Activated CD8-positive, alpha-beta memory T cell treated with anti-CD3 and anti-CD28 coated beads, Interleukin-2, amount 50 U/mL, for 4 hours (primary cell): Measurements from ENCODE around the gene JUN.
A peak's percentile ranks its signal among the peaks of the same experiment; 100 is the strongest.

Experiments used
- DNase-seq: peaks from one replicate; pipeline ENCODE4 v3.0.0-alpha.2; 2020

JUN gene

DNA sequence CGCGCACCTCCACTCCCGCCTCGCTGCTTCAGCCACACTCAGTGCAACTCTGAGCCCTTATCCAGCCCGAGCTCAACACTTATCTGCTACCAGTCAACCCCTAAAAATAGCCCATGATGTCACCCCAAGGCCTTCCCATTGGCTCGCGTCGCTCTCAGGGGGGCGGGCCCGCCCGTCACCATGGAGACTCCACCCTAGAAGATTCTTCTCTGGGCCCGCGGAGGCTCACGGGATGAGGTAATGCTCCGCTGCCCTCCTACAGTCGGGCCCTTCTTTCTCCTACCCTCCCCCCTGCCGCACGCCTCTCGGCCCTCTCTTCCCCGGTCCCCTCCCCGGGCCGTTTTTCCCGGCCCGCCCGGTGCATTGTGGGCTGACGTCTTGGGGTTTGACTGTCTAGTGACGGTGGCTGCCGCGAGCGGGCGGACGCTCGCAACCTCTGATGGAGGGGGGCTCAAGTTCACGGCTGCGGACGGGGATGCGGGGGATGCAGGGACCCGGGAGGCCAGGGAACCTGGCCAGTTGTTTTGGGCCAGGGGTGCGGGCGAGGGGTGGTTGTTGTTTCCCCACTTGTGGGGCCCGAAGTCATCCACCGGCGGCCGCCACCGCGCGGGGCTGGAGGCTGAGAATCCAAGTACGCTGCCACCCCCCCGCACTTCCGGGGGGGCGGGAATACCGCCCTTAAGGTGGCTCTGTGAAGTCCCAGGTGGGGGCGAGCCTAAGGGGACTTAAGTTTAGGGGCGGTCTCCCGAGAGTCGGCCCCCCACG is at the start of gene JUN:
TSS of gene JUN (minus strand) at position 55 of the 765 bp plus-strand sequence. CDS start 977 bp downstream, outside the sequence.
- DNase-seq = peak; percentile 98

DNA sequence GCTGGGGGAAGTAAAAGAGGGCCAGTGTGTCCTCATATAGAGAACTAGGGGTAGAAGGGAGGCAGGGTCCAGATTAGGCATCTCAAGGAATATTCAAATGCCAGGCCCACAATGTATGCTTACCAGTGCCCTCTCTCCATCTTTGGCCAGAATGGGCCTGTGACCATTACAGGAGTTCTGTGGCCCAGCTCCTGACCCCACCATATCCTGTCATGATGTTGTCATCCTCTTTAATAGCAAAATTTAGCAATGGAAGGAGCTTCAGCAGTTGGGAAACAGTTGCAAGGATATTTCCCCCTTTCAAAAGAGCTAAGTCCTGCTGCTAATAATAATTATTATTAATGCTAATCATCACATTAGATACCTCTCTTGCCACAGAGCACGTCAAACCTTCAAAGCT is 49.3 kb upstream of the JUN start:
- DNase-seq = no peak

DNA sequence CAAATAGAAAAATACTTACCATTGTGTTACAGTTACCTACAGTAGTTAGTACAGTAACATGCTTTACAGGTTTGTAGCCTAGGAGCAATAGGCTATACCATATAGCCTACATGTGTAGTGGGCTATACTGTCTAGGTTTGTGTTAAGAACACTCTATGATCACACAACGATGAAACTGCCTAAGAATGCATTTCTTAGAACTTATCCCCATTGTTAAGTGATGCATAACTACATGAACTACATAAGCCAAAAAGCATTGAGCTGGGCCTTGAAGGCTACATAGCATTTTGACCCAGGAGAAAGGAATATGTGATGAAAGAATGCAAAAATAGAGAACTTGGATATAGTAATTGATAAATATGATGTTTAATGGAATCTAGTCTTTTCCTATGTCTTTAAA is 46.4 kb upstream of the JUN start:
- DNase-seq = no peak

DNA sequence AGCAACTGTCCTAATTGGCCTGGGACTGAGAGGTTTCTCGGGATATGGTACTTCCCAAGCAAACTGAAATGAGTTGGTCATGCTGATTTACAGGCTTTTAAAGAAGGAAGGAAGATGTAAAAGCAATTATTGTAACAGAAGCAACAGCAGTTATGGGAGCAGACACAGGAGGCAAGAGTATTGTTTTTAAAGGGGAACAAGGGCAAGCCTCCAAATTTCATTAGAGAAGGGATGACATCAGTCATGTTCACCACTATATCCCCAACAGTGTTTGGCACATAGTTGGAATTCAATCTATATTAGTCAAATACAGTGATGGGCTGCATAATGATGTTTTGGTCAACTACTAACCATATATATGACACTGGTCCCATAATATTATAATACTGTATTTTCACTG is 46.0 kb upstream of the JUN start:
- DNase-seq = no peak

DNA sequence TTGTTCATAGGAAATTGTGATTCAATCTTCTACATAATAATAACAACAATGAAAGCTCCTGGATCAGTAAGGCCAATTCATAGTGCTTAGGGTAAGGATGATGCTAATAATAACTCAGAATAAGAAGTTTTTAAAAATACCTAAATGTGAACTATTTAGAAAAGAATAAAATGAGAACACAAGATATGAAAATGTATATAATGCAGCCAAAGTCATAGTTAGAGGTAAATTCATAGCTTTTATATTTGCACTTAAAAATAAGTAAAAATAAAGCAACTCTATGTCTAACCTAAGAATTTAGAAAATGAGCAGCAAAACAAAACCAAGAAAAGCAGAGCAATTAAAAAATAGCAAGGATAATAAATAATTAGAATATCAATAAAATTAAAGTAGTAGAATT is 43.5 kb upstream of the JUN start:
- no peak for DNase-seq

DNA sequence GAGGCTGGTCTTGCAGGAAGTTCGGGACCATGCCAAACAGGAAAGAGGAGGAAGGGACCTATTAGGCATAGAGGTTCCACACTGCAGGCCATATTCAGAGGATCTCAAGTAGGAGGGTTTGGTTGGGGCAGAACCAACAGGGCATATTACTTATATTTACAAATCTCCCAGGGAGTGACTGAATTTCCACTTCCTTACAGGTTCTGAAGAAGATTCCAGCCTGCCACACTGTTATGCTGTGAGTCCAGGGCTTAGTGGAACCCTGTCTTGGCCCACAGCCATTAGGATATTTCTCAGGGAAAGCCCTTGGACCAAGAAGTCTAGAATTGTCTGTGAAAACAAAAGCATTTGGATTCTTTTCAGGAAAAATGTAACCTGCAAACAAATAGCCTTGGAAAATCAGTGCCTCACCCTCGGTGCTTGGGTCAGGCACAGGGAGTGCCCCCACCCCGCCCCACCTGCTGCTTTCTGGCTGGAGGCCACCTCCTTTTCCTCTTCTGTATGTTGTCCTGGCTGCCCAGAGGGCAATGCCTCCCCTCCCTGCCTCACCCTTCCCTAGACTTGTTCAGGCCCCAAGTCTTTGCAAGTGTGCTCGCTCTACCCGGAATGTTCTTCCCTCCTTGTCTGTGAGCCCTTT is 41.0 kb upstream of the JUN start:
- no peak for DNase-seq

DNA sequence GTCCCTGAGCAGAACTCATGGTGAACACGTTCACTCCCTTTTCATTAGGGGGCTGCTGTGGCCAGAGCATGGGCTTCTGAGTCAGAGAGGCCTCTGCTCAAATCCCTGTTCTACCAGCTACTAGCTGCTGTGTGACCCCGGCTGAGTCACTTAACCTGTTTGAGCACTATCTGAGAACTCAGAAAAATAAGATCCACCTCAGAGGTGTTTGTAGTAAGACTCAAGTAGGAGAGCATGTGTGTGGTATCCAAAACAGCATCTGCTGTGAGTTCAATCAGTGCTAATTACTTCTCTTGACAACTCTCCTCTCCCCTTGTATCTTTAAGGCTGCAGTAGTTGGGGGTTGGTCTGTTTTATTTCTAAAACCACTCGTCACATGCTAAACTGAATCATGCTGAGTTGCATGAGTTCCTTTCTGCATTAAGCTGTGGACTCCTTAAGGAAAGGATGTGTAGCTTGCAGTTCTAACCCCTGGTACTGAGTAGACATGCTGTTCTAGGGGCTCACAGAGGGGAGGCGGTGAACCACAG is 39.7 kb upstream of the JUN start:
- DNase-seq = no peak

DNA sequence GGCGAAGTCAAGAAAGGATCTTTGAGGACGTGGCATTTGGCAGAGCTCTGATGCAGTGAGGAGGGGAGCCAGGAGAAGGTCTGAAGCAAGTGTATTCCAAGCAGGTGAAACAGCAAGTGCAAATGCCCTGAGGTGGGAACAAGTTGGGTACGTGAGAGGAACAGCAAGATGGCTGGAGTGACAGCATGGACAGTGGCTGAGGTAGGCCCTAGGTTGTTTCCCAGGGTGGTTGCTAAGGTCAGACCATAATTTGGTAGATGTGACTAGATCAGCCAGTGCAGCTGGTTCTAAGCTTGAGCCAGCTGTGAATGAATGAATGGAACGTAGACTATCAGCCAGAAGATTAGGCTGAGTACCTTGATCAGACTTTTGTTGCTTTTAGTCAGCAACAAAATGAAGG is 37.5 kb upstream of the JUN start:
- DNase-seq = no peak

DNA sequence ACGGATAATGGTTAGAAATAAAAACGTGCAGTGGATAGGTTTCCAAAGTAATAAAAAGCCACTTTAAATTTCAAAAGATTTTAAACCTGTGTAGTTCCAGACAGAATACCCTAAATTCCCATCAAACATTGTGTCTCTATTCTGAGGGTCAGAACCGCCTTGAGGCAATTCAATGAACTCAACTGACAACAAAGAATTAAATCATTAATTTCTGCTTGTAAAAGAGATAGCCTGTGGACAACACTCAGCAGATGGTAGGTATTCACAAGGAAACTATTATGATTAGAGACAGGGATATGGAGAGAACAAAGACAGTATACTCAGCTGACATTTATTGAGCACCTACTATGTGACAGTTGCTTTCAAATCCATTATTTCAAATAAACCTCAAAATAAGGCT is 35.1 kb upstream of the JUN start:
- no peak for DNase-seq

DNA sequence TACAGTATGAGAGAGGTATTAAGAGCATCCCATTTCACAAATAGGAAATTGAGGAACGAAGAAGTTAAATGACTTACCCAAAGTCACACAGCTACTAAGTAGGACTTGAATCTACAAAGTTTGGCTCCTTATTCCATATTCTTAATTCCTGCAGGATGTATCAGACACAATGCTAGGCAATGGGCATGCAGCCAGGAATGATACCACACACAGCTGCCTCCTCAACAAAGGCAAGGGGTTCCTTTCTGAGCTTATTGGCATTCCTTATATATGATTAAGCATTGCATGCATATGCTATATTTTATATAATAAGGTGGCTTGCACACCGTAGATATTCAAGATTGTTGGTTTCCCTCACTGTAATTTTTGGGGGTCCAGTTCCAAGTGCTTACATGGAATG is 34.2 kb upstream of the JUN start:
- DNase-seq = no peak

DNA sequence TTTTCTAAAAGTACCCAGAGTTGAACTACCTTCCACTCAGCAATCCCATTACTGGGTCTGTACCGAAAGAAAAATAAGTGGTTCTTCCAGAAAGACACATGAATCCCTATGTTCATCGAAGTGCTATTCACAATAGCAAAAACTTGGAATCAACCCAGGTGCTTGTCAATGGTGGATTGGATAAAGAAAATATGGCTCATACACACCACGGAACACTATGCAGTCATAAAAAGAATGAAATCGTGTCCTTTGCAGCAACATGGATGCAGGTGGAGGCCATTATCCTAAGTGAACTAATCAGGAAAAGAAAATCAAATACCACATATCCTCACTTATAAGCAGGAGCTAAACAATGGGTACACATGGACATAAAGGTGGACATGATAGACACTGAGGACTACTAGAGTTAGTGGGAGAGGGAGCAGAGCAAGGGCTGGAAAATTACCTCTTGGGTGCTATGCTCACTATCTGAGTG is 32.9 kb upstream of the JUN start:
- DNase-seq = no peak

DNA sequence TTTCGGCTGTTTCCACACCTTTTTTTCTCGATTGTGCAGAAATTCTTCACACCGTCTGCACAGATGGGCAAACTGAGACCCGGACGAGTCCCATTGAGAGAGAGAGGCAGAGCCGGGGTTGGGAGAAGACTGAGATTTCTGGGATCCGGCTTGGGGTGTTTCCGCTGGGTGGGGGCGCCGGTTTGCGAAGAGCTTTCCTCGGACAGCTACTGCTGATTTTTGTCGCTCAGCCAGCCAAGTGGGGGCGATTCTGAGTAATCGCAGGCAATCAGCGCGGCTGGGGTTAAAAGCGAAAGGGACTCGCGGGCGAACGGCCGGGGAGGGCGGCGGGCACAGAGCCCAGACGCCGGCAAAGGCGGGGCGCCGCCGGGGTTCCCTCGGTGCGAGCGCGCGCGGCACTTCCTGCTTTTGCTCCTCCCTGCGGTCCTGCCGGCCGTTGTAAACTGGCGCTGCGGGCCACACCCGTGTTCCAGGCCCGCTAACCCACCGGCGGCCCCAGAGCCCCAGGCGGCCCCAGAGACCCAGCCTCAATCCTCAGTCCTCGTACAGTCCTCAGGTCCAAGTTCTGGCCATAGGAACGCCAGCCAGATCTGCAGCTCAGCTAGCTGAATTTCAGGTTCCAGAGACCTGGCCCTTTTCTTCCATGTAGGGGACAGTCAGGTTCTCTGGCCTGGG is 32.4 kb upstream of the JUN start:
- DNase-seq = peak; percentile 84

DNA sequence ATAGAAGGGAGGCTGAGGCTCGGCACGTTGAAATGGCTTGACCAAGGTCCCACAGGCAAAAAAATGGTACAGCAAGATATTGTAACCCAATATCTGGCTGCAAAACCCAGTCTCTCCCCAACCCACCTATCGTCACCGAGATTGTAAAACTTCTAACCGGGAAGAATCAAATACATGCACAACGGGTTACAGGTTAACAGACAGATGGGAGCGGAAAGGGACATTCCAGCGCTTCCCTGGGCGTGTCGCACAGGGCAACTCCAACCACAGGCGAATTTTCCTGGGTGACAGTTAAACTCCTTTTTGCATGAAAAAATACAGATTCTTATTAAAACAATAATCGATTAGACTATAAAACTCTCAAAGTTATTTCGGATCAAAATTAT is 31.8 kb upstream of the JUN start:
- no peak for DNase-seq

DNA sequence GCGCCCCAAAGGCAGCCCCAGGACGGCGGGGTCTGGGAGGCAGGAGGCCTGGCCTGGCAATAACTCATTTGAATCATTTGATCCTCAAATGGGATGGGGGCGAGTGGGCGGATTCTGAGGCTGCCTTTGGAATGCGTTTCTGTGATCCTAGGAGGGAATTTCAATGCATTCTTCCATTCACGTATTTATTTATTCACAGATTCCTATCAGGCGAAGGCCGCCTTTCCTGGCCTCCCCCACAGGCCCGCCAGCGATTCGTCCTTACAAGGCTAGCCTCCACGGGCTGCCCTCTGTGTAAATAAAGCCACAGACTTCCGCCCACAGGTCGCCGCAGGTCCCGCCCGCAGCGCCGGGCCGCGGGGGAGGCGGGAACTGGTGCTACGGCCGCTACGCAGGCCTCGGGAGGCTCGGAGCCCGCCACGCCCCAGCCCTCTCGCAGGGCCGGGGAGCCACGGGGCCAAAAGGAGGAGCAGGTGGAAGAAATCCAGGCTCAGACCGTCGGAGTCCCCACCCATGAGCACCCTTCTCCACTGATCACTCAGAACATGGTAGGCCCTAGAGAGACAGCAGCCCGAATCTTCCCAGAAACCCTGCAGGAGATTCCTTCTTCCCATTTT is 31.3 kb upstream of the JUN start:
- DNase-seq = peak; percentile 44

DNA sequence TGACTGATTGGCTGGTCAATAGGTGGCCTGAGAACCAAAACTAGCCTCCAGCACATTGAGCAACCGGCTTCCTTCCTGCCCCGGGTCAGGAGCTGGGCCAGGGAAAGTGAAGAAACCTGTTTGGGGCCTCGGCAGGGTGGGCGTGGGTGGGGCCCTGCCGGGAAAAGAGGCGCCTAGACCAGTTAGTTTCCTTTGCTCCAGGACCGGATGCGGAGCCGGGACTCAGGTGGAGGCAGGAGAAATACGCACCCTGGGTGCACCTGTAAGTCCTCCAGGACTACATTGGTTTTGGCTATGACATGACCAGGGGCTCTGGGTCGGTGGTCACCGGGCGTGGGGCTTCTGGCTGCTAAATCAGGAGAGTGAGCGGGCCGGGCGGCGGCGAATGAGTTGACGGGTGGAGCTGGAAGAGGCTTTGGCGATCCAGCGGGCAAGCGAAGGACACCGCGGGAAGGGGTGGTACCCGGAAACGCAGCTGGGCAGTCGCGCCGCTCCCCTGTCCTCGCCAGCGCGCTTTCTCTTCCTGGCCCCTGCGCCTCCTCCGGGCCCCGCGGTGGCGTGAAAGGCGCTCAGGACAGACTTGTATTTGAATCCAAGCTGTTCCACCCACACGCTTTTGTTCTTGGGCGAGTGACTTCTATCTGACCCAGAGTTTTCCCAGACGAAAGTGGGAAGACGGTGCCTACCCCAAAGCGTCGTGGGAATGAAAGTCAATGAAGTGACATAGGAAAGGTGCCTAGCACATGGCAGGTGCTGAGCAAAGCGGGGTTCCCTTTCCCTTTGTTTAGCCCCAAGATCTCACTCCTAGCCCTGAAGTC is 30.6 kb upstream of the JUN start:
- DNase-seq = no peak

DNA sequence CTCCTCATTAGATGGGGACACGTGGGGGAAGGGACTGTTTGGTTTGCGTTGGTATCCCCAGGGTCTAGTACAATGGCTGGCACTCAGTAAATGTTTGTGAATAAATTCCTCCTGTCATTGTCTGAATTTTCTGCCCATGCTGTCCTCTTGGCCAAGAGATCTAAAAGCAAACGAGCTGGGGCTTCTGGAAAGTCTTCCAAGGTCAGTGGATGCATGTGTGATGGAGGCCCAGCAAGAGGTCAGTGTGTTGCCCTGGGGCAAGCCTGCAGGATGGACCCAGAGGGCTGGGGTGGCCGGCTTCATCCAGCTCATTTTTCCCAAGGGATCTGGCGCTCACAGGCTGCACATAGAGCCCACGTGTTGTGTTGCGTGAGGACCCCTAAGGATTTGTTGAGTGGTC is 30.0 kb upstream of the JUN start:
- DNase-seq = no peak

DNA sequence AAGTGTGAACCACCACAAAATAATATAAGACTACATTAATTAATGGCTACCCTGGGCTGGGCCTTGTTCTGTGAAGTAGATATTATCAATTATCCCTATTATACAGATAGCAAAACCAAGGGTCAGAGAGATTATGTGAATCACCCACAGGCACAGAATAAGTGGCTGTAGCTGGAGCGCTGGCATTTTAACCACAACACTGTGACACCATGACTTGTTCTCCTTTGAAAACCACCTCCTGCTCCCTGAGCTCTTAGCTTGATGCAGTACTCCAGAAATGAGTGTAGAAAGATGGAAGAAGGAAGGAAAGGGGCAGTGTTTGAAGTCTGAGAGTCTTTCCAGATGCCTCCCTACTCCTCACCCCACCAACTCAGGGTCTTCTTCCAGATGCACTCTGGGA is 29.5 kb upstream of the JUN start:
- no peak for DNase-seq

DNA sequence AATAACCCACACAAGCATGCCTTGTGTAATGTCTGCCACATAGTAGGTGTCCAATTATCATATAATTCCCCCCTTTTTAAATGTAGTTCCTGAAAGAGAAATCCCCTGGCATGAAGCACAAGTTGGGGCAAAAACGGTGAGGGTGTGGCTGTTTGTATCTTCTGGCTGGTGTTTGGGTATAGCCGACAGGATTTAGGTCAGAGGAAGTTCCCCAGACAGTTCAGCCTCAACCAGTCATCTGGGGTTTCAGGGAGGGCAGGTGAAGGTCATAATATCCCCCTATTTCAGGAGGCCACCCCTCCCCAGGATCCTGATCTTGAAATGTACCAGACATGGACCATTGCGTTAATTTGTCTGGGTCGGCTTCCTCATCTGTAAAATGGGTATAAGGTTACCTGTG is 29.1 kb upstream of the JUN start:
- DNase-seq = peak; percentile 34

DNA sequence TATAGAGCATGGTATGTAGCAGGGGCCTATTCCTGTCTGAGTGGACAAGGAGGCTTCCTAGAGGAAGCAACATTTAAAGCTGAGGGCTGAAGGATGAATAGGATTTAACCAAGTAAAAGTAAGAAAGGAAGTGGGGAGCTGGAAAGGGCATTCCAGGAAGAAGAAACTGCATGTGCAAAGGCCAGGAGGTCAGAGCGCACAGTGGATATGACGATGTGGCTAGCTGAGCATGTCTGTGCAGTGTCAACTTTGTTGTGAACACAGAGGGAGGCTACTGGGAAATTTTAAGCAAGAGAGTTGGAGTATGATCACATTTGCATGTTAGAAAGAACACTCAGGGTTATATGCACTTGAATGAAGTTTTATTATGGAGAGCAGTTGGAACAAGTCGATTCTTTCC is 28.6 kb upstream of the JUN start:
- no peak for DNase-seq

DNA sequence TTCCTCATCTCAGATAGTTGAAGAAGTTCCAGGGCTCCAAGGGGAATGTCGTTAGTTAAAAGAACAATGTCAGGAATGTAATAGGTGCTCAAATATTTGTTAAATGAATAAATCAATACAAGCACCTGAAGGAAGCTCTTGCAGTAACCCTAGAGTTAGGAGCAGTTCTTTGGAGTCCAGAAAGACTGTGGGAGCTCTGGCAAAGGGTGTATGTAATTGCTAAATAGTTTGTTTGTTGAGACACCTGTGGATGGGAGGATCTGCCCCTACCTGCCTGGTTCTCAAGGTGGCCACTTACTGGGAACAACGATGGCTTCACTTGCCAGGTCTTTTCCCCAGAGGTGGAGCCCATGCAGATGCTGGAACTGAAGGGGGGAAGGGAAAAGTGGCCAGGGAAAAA is 27.5 kb upstream of the JUN start:
- no peak for DNase-seq

DNA sequence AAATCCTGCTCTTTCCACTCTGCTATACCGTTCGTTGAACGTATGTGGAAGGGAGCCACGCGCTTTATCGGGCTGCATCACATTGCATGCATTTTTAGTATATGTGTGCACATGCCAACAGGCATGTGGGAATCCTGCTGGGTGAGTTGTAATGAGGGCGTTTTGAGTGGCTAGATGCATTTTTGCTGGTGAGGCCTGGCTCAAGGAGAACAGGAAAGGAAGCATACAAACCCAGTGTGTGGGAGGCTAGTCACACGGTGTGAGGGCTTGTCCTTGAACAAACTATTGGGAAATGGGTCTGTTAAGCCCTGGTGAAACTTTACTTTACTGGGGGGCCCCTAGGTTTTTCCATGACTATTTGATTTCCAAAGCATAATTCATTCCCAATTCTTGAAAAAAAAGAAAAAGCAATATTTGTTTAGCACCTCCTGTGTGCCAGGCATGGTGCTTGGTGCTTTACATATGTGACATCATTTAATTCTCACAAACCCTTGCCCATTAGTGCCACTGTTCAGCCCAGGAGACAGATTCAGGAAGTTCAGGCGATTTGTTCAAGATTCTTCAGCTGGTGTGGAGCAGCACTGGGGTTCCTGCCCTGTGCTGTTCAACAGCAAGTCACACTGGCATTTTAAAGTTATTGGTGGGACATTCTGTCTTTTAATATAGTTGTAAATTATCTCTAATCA is 25.6 kb upstream of the JUN start:
- no peak for DNase-seq

DNA sequence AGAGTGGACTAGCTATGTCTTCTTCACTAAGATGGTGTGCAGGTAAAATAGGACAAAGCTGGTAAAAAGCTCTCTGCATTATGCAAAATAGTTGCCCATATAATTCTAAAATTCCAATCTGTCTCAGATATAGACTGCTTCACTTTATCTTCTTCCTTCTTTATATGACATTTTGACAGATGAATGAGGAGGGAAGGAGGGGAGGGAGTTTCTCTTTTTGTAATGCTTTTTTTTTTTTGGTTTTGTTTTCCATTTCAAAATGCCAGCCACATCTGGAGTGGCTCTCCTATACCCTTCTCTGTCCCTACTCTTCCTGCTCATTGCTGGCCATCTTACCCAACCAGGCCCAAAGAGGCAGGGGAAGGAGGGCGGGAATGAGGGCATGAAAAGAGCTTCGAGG is 24.2 kb upstream of the JUN start:
- no peak for DNase-seq
